K562 (cell line): ENCODE results near the gene SCYL1. TPM values are rescaled to one million over a fixed set of nuclear protein-coding genes. Genes with fewer than 3 reads are reported as not detected.

Experiments
- ARID2 ChIP-seq: fragments of 450-650 bp; IDR thresholded peaks from 2 replicates; pipeline ENCODE4 v1.6.1; 2017; ENCODE audit warnings: antibody characterized with exemption, mild to moderate bottlenecking
- ASH1L ChIP-seq: fragments of 450-650 bp; IDR thresholded peaks from 2 replicates; pipeline ENCODE4 v1.6.1; 2018; ENCODE audit warnings: borderline replicate concordance, mild to moderate bottlenecking, low read depth; ENCODE audit not compliant: partially characterized antibody
- ATF4 ChIP-seq: fragments of 450-650 bp; formaldehyde crosslinking; IDR thresholded peaks from 2 replicates; pipeline ENCODE4 v1.4.0; 2022; ENCODE audit warnings: mild to moderate bottlenecking, moderate library complexity
- CHD2 ChIP-seq: IDR thresholded peaks from 2 replicates; pipeline ENCODE4 v1.6.1; 2011; ENCODE audit warnings: low read depth, low read length
- CHD4 ChIP-seq: fragments of 200-600 bp; sonication (generic); IDR thresholded peaks from 3 replicates; pipeline ENCODE4 v1.6.1; 2012; ENCODE audit warnings: low read depth, mild to moderate bottlenecking, mixed read lengths, low read length, inconsistent platforms; ENCODE audit not compliant: insufficient read depth, insufficient replicate concordance, poor library complexity, severe bottlenecking
- ELF4 ChIP-seq: fragments of 450-650 bp; formaldehyde crosslinking; IDR thresholded peaks from 2 replicates; pipeline ENCODE4 v1.4.0; 2022; ENCODE audit warnings: missing genetic modification characterization
- ETV6 ChIP-seq, 3 experiments: fragments of 150-350 bp in 1 of 3; sonication (generic) in 1 of 3; formaldehyde crosslinking in 1 of 3; IDR thresholded peaks; 2 replicates each; pipeline versions ENCODE4 v1.6.1 to v1.8.0; 2014 to 2022; ENCODE audit warnings: borderline replicate concordance in 2 of 3, low read depth in 2 of 3, antibody characterized with exemption in 1 of 3, low read length in 1 of 3, mild to moderate bottlenecking in 1 of 3, missing genetic modification reagents in 1 of 3
- EWSR1 ChIP-seq: fragments of 450-650 bp; IDR thresholded peaks from 2 replicates; pipeline ENCODE4 v1.6.1; 2018; ENCODE audit warnings: borderline replicate concordance, mild to moderate bottlenecking, low read depth, moderate library complexity; ENCODE audit not compliant: partially characterized antibody
- FOXK1 ChIP-seq: sonication (generic); formaldehyde crosslinking; IDR thresholded peaks from 2 replicates; pipeline ENCODE4 v1.8.0; 2022; ENCODE audit warnings: missing genetic modification reagents, mild to moderate bottlenecking, borderline replicate concordance
- HMG20A ChIP-seq: fragments of 450-650 bp; formaldehyde crosslinking; conservative IDR thresholded peaks from 2 replicates; pipeline ENCODE4 v1.4.0; 2020; ENCODE audit warnings: mild to moderate bottlenecking, mixed read lengths
- ILK ChIP-seq: fragments of 450-650 bp; IDR thresholded peaks from 2 replicates; pipeline ENCODE4 v1.6.1; 2016; ENCODE audit warnings: missing genetic modification characterization, low read depth, mild to moderate bottlenecking, missing compliant biosample characterization, moderate library complexity, borderline replicate concordance
- KDM4B ChIP-seq, 2 experiments: fragments of 450-650 bp in 1 of 2; sonication (generic) in 1 of 2; IDR thresholded peaks; 2 replicates each; pipeline ENCODE4 v1.6.1; 2016 to 2017; ENCODE audit warnings: borderline replicate concordance in 2 of 2, antibody characterized with exemption in 1 of 2, low read depth in 1 of 2, mild to moderate bottlenecking in 1 of 2
- L3MBTL2 ChIP-seq: fragments of 450-650 bp; IDR thresholded peaks from 2 replicates; pipeline ENCODE4 v1.6.1; 2016; ENCODE audit warnings: mild to moderate bottlenecking, moderate library complexity
- MAFF ChIP-seq: IDR thresholded peaks from 2 replicates; pipeline ENCODE4 v1.6.1; 2012; ENCODE audit warnings: low read length, improper control_type of control experiment
- MCM5 ChIP-seq: fragments of 450-650 bp; IDR thresholded peaks from 2 replicates; pipeline ENCODE4 v1.6.1; 2016; ENCODE audit warnings: low read depth
- NR2C2 ChIP-seq, 2 experiments: fragments of 200-800 bp in 1 of 2; sonication (Bioruptor generic) in 1 of 2; sonication (generic) in 1 of 2; formaldehyde crosslinking in 1 of 2; IDR thresholded peaks; 2 replicates each; pipeline versions ENCODE4 v1.6.1 to v1.8.0; 2016 to 2022; ENCODE audit warnings: mild to moderate bottlenecking in 1 of 2, missing compliant biosample characterization in 1 of 2, missing genetic modification characterization in 1 of 2, missing genetic modification reagents in 1 of 2
- PHTF2 ChIP-seq: fragments of 250-450 bp; sonication (Bioruptor Pico); IDR thresholded peaks from 2 replicates; pipeline ENCODE4 v1.5.0; 2021; ENCODE audit warnings: mild to moderate bottlenecking
- PTRF ChIP-seq: fragments of 450-650 bp; IDR thresholded peaks from 2 replicates; pipeline ENCODE4 v1.6.1; 2016; ENCODE audit warnings: mild to moderate bottlenecking, missing genetic modification characterization, missing compliant biosample characterization
- TARDBP ChIP-seq: fragments of 450-650 bp; IDR thresholded peaks from 2 replicates; pipeline ENCODE4 v1.6.1; 2016
- TBL1XR1 ChIP-seq, 2 experiments: IDR thresholded peaks; 2 replicates each; pipeline ENCODE4 v1.6.1; 2012; ENCODE audit warnings: improper control_type of control experiment in 2 of 2, low read length in 2 of 2, mild to moderate bottlenecking in 1 of 2
- TCFL5 ChIP-seq: fragments of 250-450 bp; sonication (Bioruptor Pico); conservative IDR thresholded peaks from 2 replicates; pipeline ENCODE4 v1.6.1; 2021; ENCODE audit warnings: mild to moderate bottlenecking, moderate library complexity, matching md5 sums
- TEAD1 ChIP-seq, 2 experiments: fragments of 450-650 bp in 1 of 2; sonication (generic) in 1 of 2; formaldehyde crosslinking; IDR thresholded peaks; 2 replicates each; pipeline versions ENCODE4 v1.4.0 to v1.8.0; 2020 to 2022; ENCODE audit warnings: mild to moderate bottlenecking in 2 of 2, missing genetic modification reagents in 1 of 2
- ZNF518B ChIP-seq: fragments of 250-450 bp; sonication (Bioruptor Pico); IDR thresholded peaks from 2 replicates; pipeline ENCODE4 v1.5.0; 2021; ENCODE audit warnings: mild to moderate bottlenecking, moderate library complexity
- polyA plus RNA-seq, 8 experiments: library from polyadenylated mRNA; depleted of rRNA in 4 of 8; stranded (reverse) in 5 of 8; unstranded in 3 of 8; fragments of >200 nt; fragmentation: Nextera tagmentation in 2 of 8; fragmentation: Illumina TruSeq in 1 of 8; extraction: Ambion mirVana in 2 of 8; extraction: Trizol in 1 of 8; gene quantifications; 2 replicates each; pipeline versions ENCODE4 v1.2.1 to v1.2.3, GENCODE V29; 2011 to 2014; ENCODE audit warnings: inconsistent platforms in 1 of 8, missing spikeins in 1 of 8
- total RNA-seq, 7 experiments: library from RNA; depleted of rRNA in 6 of 7; stranded (reverse); fragments of >200 nt in 6 of 7; fragmentation: Illumina TruSeq in 2 of 7; extraction: Trizol in 2 of 7; gene quantifications; 2 replicates each; pipeline versions ENCODE4 v1.2.1 to v1.2.3, GENCODE V29; 2011 to 2021; ENCODE audit warnings: low replicate concordance in 1 of 7

Gene SCYL1
- total and polyA plus RNA-seq, 9 of the 15 experiments (the other 6 are each of a cell fraction or from before 2014, with no cell fraction given): 1.9 to 145 (median 57.6) TPM

- TF ChIP-seq NR2C2 (CRISPR knock-in tag; IDR thresholded peaks at IDR 0.05): peak; percentile 60
- no peak for TF ChIP-seq NR2C2 (tag; IDR thresholded peaks at IDR 0.05)
- peak; percentile 14 to 23 for TF ChIP-seq TBL1XR1 (IDR thresholded peaks at IDR 0.05; ENCODE audit: low read length in 2 of 2)
- peak; percentile 20; the same call in 1 of the 2 replicates for TF ChIP-seq FOXK1 (CRISPR knock-in tag)
- TF ChIP-seq CHD4: no peak
- peak; percentile 99 for TF ChIP-seq EWSR1
- TF ChIP-seq ELF4 (CRISPR knock-in tag): peak; percentile 100
- TF ChIP-seq KDM4B (IDR thresholded peaks at IDR 0.05; ENCODE audit: borderline replicate concordance in 2 of 2, low read depth in 1 of 2): peak in 1 of 2 experiments; percentile 39; a peak in 1 of 4 replicates
- peak; percentile 85 for TF ChIP-seq CHD2
- TF ChIP-seq ZNF518B (CRISPR knock-in tag): peak; percentile 91
- TF ChIP-seq ATF4 (CRISPR knock-in tag): peak; percentile 92
- TF ChIP-seq TARDBP: 0 out of 2 replicates have a peak, but pooled peaks have one; percentile 83
- TF ChIP-seq ETV6 (IDR thresholded peaks at IDR 0.05; ENCODE audit: borderline replicate concordance in 1 of 2, low read depth in 2 of 2, low read length in 1 of 2): peak in 1 of 2 experiments; percentile 68; a peak in 2 of 4 replicates
- peak; percentile 38; the same call in 1 of the 2 replicates for TF ChIP-seq ETV6 (CRISPR knock-in tag; IDR thresholded peaks at IDR 0.05; ENCODE audit: borderline replicate concordance)
- no peak for TF ChIP-seq ILK (tag)
- TF ChIP-seq TEAD1 (CRISPR knock-in tag; IDR thresholded peaks at IDR 0.05): peak in 1 of 2 experiments; percentile 96; a peak in 3 of 4 replicates
- peak; percentile 51 for TF ChIP-seq ASH1L
- TF ChIP-seq HMG20A (CRISPR knock-in tag): peak; percentile 90
- peak; percentile 65 for TF ChIP-seq MAFF
- peak; percentile 89 for TF ChIP-seq PHTF2
- no peak for TF ChIP-seq PTRF (tag)
- TF ChIP-seq TCFL5 (CRISPR knock-in tag): peak; percentile 79; the same call in 1 of the 2 replicates
- peak; percentile 79 for TF ChIP-seq L3MBTL2
- no peak for TF ChIP-seq MCM5
- TF ChIP-seq ARID2: 0 out of 2 replicates have a peak, but pooled peaks have one; percentile 12
Measured at GRCh38 chr11:65506772-65507505, 17.9 kb upstream of the SCYL1 start (continued).
